Measurements from ENCODE around the gene RBM48.

GRCh38 chr7:92485974-92486373, 42.6 kb upstream of the RBM48 start:
- TF ChIP-seq CTCF (optimal IDR thresholded peaks at IDR 0.05 in 1 of 3, IDR thresholded peaks at IDR 0.05 in 1 of 3, conservative IDR thresholded peaks at IDR 0.05 in 1 of 3; ENCODE audit: extremely low read depth in 1 of 3, insufficient read depth in 2 of 3, low read length in 3 of 3) (no peak), EZH2 (IDR thresholded peaks at IDR 0.05; ENCODE audit: low read length) (no peak)
